GM12873 (cell line): ENCODE data around the gene AATK.

ENCODE experiments used
- CTCF ChIP-seq: IDR thresholded peaks from 2 replicates; pipeline ENCODE4 v1.5.1; 2012; ENCODE audit warnings: low read depth, mild to moderate bottlenecking, moderate library complexity, low read length, control low read depth; ENCODE audit not compliant: insufficient read depth; ENCODE audit errors: missing control alignments

The AATK gene

GRCh38 chr17:81110488-81111040 lies 55.5 kb downstream of the AATK start:
- TF ChIP-seq CTCF = no peak

GRCh38 chr17:81109957-81110356 lies 56.1 kb downstream of the AATK start:
- no peak for TF ChIP-seq CTCF

- TF ChIP-seq CTCF = no peak
These were observed 57.8 kb downstream of the AATK start for GRCh38 chr17:81108220-81108619.

GRCh38 chr17:81106716-81107115 lies 59.3 kb downstream of the AATK start:
- TF ChIP-seq CTCF = no peak

- no peak for TF ChIP-seq CTCF
These were observed 62.6 kb downstream of the AATK start for GRCh38 chr17:81103379-81103778.

- no peak for TF ChIP-seq CTCF
These were observed 63.2 kb downstream of the AATK start for GRCh38 chr17:81102869-81103268.

GRCh38 chr17:81102352-81102751 lies 63.7 kb downstream of the AATK start:
- TF ChIP-seq CTCF = no peak
